Keratinocyte (primary cell): ENCODE measurements around the gene TMEM127. TPM values are rescaled to one million over a fixed set of nuclear protein-coding genes. Genes with fewer than 3 reads are reported as not detected.

Experiments
- DNase-seq: peaks from one replicate; pipeline ENCODE4 v3.0.0-alpha.2; 2011; ENCODE audit warnings: low read depth, missing footprints, low spot score
- FAIRE-seq: peaks from 2 replicates; lab custom pipeline; 2011; peaks lifted over from hg19 to GRCh38; lab: Jason Lieb, UNC
- H2AFZ ChIP-seq: 2 replicates; pipeline ENCODE4 v1.6.0; 2012; ENCODE audit warnings: low read length, control low read depth, inconsistent platforms; ENCODE audit not compliant: control insufficient read depth
- H3K27ac ChIP-seq: 2 replicates; pipeline ENCODE4 v1.5.1; 2011; ENCODE audit warnings: low read length; ENCODE audit not compliant: control insufficient read depth, insufficient read depth
- H3K27me3 ChIP-seq: 3 replicates; pipeline ENCODE4 v1.6.0; 2011; ENCODE audit warnings: low read length; ENCODE audit not compliant: control insufficient read depth, insufficient read depth; ENCODE audit errors: extremely low read depth
- H3K36me3 ChIP-seq, 2 experiments: 2 replicates in 1 of 2; 3 replicates in 1 of 2; pipeline ENCODE4 v1.5.1; 2011; ENCODE audit warnings: low read length in 2 of 2, mild to moderate bottlenecking in 1 of 2; ENCODE audit not compliant: control insufficient read depth in 2 of 2, insufficient read depth in 2 of 2; ENCODE audit errors: extremely low read depth in 1 of 2
- H3K4me1 ChIP-seq: 3 replicates; pipeline ENCODE4 v1.5.1; 2011; ENCODE audit warnings: low read length; ENCODE audit not compliant: control insufficient read depth, insufficient read depth; ENCODE audit errors: extremely low read depth
- H3K4me2 ChIP-seq: 3 replicates; pipeline ENCODE4 v1.6.0; 2011; ENCODE audit warnings: low read depth, low read length; ENCODE audit not compliant: control insufficient read depth, insufficient read depth; ENCODE audit errors: extremely low read depth
- H3K4me3 ChIP-seq, 3 experiments: fragments of 200-600 bp in 1 of 3; sonication (generic) in 1 of 3; 2 replicates in 2 of 3; 3 replicates in 1 of 3; pipeline ENCODE4 v1.5.1; 2011 to 2016; ENCODE audit warnings: low read length in 3 of 3, mild to moderate bottlenecking in 3 of 3, control low read depth in 2 of 3, inconsistent platforms in 1 of 3, low read depth in 1 of 3, mixed read lengths in 1 of 3, mixed run types in 1 of 3, moderate library complexity in 1 of 3; ENCODE audit not compliant: control insufficient read depth in 2 of 3, insufficient read depth in 2 of 3; ENCODE audit errors: extremely low read depth in 1 of 3
- H3K79me2 ChIP-seq: 2 replicates; pipeline ENCODE4 v1.6.0; 2012; ENCODE audit warnings: low read length; ENCODE audit not compliant: control insufficient read depth, insufficient read depth
- H3K9ac ChIP-seq: 3 replicates; pipeline ENCODE4 v1.6.0; 2011; ENCODE audit warnings: low read length; ENCODE audit not compliant: control insufficient read depth, insufficient read depth; ENCODE audit errors: extremely low read depth
- H3K9me1 ChIP-seq: 3 replicates; pipeline ENCODE4 v1.6.0; 2011; ENCODE audit warnings: low read length; ENCODE audit not compliant: control insufficient read depth, insufficient read depth; ENCODE audit errors: extremely low read depth
- H3K9me3 ChIP-seq: 2 replicates; pipeline ENCODE4 v1.5.1; 2012; ENCODE audit warnings: low read depth, low read length; ENCODE audit not compliant: control insufficient read depth
- H4K20me1 ChIP-seq: 3 replicates; pipeline ENCODE4 v1.6.0; 2011; ENCODE audit warnings: low read length; ENCODE audit not compliant: control insufficient read depth, insufficient read depth; ENCODE audit errors: extremely low read depth
- EZH2 ChIP-seq: IDR thresholded peaks from one replicate; pipeline ENCODE4 v1.6.1; 2012; ENCODE audit warnings: inconsistent platforms, mild to moderate bottlenecking, low read length, moderate library complexity
- dilution Hi-C: fragments of 300-500 bp; cut with MboI; formaldehyde crosslinking; loops from one replicate; pipeline ENCODE4 v1.7.0; 2020; ENCODE audit warnings: low sequenced_read_pairs; ENCODE audit not compliant: extremely low pct_ligation_motif_present
- polyA plus RNA-seq, 5 experiments: library from polyadenylated mRNA; depleted of rRNA in 3 of 5; stranded (reverse) in 3 of 5; stranded (forward) in 1 of 5; unstranded in 1 of 5; fragments of >200 nt; gene quantifications; 1 replicate in 1 of 5; 2 replicates in 3 of 5; 3 replicates in 1 of 5; pipeline versions ENCODE4 v1.2.1 to v1.2.3, GENCODE V29; 2011 to 2012; ENCODE audit warnings: missing spikeins in 2 of 5, low read depth in 1 of 5, low replicate concordance in 1 of 5
- TF ChIP-seq, protein P1 (sequence below), 3 experiments: IDR thresholded peaks in 1 of 3; conservative IDR thresholded peaks in 1 of 3; optimal IDR thresholded peaks in 1 of 3; 2 replicates in 2 of 3; 3 replicates in 1 of 3; pipeline versions ENCODE3 to v1.5.1; 2011; ENCODE audit warnings: low read length in 3 of 3, mild to moderate bottlenecking in 3 of 3, moderate library complexity in 2 of 3, control low read depth in 1 of 3, inconsistent platforms in 1 of 3; ENCODE audit not compliant: insufficient read depth in 2 of 3; ENCODE audit errors: extremely low read depth in 1 of 3

Gene TMEM127
- polyA plus RNA-seq, 1 donor (not counting 4 experiments of a cell fraction or from before 2014, with no cell fraction given): 30.8 TPM

DNA sequence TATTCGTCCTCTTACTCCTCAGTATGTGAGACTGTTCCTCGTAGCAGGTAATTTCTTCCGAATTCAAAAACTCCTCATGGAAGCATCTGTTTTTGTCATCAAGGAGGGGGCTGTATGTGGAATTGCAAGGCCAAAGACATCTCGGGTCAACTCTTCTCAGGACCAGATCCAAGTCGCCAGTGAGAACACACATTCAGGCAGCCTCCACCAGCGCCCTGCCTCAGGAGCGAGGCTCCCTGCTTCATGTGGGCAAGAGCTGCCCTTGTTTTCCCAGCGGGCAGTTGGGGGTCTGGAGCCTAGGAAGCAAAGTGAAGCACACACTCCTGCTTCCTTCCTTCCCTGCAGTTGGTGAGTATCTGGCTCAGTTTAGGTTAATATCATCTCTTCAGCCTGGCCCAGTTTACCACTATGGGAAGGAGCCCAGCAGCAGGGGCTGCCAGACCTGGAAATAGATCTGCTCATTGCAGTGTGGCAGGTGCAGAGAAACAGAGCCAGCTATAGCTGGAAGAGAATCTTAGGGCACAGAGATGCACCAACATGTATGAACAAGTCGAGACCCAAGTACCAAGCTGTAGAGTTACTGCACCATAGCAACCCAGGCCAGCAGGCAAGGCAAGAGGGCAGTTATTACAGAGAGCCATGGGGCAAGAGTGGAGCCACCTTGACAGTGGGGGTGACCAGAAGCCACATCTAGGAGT, 25.3 kb downstream of the TMEM127 start:
- H3K4me2 ChIP-seq: peak overlapping the region; percentile 1
- dilution Hi-C loops: no loop called here
- no peak for FAIRE-seq

DNA sequence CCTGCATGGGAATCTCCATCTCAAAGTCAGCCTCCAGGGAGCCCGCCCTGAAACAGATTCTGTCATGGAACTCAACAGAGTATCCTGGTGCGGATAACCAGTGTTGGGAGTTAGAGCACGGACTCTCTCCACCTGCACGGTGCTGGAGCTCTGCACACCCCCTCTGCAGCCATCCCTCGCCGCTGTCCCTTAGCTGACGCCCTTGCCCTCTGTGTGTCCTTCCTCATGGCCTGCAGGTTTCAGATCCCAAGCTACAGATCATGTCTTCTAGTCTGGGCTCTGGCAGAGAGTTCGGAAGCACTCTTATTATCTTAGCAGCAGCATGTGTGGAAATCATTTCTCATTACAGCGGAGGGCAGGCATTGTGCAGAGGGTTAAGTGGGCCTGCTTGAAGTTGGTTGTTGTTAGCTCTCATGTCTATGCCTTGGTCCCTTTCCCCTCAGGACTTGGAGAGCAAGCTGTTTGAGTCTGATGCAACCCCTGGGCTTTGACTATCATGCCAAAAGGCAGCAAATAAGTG, 26.0 kb downstream of the TMEM127 start:
- DNase-seq (no peak), FAIRE-seq (no peak)
- Histone ChIP-seq H3K4me2 (no peak overlapping the region), H3K4me1 (peaks cover 28% of the 10 kb centered on the region), H3K27ac (no peak overlapping the region), H3K9me3 (no peaks in the 10 kb centered on the region), H2AFZ (no peak overlapping the region), H3K9me1 (peaks cover 2% of the 10 kb centered on the region), H3K36me3 (no peaks in the 10 kb centered on the region), H3K4me3 (no peak overlapping the region), H4K20me1 (no peaks in the 10 kb centered on the region), H3K79me2 (no peaks in the 10 kb centered on the region), H3K27me3 (no peaks in the 10 kb centered on the region), H3K9ac (no peak overlapping the region)
- TF ChIP-seq EZH2: no peak
- TF ChIP-seq, protein P1, sequence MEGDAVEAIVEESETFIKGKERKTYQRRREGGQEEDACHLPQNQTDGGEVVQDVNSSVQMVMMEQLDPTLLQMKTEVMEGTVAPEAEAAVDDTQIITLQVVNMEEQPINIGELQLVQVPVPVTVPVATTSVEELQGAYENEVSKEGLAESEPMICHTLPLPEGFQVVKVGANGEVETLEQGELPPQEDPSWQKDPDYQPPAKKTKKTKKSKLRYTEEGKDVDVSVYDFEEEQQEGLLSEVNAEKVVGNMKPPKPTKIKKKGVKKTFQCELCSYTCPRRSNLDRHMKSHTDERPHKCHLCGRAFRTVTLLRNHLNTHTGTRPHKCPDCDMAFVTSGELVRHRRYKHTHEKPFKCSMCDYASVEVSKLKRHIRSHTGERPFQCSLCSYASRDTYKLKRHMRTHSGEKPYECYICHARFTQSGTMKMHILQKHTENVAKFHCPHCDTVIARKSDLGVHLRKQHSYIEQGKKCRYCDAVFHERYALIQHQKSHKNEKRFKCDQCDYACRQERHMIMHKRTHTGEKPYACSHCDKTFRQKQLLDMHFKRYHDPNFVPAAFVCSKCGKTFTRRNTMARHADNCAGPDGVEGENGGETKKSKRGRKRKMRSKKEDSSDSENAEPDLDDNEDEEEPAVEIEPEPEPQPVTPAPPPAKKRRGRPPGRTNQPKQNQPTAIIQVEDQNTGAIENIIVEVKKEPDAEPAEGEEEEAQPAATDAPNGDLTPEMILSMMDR (optimal IDR thresholded peaks at IDR 0.05 in 1 of 3, IDR thresholded peaks at IDR 0.05 in 1 of 3, conservative IDR thresholded peaks at IDR 0.05 in 1 of 3; ENCODE audit: extremely low read depth in 1 of 3, insufficient read depth in 2 of 3, low read length in 3 of 3): no peak
- dilution Hi-C loops: no loop called here

More for the DNA sequence above, 25.3 kb downstream of the TMEM127 start:
- DNase-seq: no peak
- Histone ChIP-seq H4K20me1 (no peaks in the 10 kb centered on the region), H3K36me3 (no peaks in the 10 kb centered on the region), H3K9me3 (no peaks in the 10 kb centered on the region), H3K9me1 (peaks cover 2% of the 10 kb centered on the region), H3K9ac (no peak overlapping the region), H3K27me3 (no peaks in the 10 kb centered on the region), H3K4me3 (no peak overlapping the region), H3K4me1 (peaks cover 28% of the 10 kb centered on the region), H2AFZ (no peak overlapping the region), H3K27ac (no peak overlapping the region), H3K79me2 (no peaks in the 10 kb centered on the region)
- no peak for TF ChIP-seq EZH2
- TF ChIP-seq, protein P1 (optimal IDR thresholded peaks at IDR 0.05 in 1 of 3, IDR thresholded peaks at IDR 0.05 in 1 of 3, conservative IDR thresholded peaks at IDR 0.05 in 1 of 3; ENCODE audit: extremely low read depth in 1 of 3, insufficient read depth in 2 of 3, low read length in 3 of 3): no peak
